M059J (cell line): ENCODE results near the gene KRTAP10-3. TPM values are rescaled to one million over a fixed set of nuclear protein-coding genes. Genes with fewer than 3 reads are reported as not detected.

ENCODE experiments used
- DNase-seq: peaks from one replicate; pipeline ENCODE4 v3.0.0-alpha.2; 2012; ENCODE audit warnings: low read depth
- total RNA-seq: library from RNA; depleted of rRNA; stranded (reverse); fragments of >200 nt; shearing (Covaris generic); gene quantifications from 2 replicates; pipeline ENCODE4 v1.2.3, GENCODE V29; 2014

The KRTAP10-3 gene
- total RNA-seq, 1 experiment from 2014 or later, result not detected

- no peak for DNase-seq
These were observed 8.9 kb downstream of the KRTAP10-3 start for GRCh38 chr21:44549525-44550211.

GRCh38 chr21:44548922-44549321 is 9.7 kb downstream of the KRTAP10-3 start:
- DNase-seq, result no peak

- DNase-seq, result no peak
These were observed 10.2 kb downstream of the KRTAP10-3 start for GRCh38 chr21:44548381-44548780.

GRCh38 chr21:44547656-44548331 is 10.8 kb downstream of the KRTAP10-3 start:
- no peak for DNase-seq

GRCh38 chr21:44544566-44544965 is 14.0 kb downstream of the KRTAP10-3 start:
- no peak for DNase-seq

- DNase-seq, result no peak
These were observed 15.9 kb downstream of the KRTAP10-3 start for GRCh38 chr21:44542716-44543115.

GRCh38 chr21:44540741-44541288 is 17.8 kb downstream of the KRTAP10-3 start:
- DNase-seq, result no peak

- no peak for DNase-seq
These were observed 18.5 kb downstream of the KRTAP10-3 start, which contains the start of gene KRTAP10-1 for GRCh38 chr21:44539991-44540666. Gene KRTAP10-1 (minus strand): TSS chr21:44540195. CDS start chr21:44540150, 45 bp downstream.

GRCh38 chr21:44539046-44539445 is 19.5 kb downstream of the KRTAP10-3 start:
- DNase-seq, result no peak

GRCh38 chr21:44537930-44538911 is 20.4 kb downstream of the KRTAP10-3 start:
- no peak for DNase-seq

GRCh38 chr21:44535963-44536362 is 22.6 kb downstream of the KRTAP10-3 start:
- no peak for DNase-seq

GRCh38 chr21:44534688-44535087 is 23.9 kb downstream of the KRTAP10-3 start:
- DNase-seq, result no peak

GRCh38 chr21:44533891-44534627 is 24.5 kb downstream of the KRTAP10-3 start:
- no peak for DNase-seq

GRCh38 chr21:44533121-44533890 is 25.3 kb downstream of the KRTAP10-3 start:
- no peak for DNase-seq

GRCh38 chr21:44532712-44533111 is 25.9 kb downstream of the KRTAP10-3 start:
- DNase-seq, result no peak

- DNase-seq, result no peak
These were observed 26.7 kb downstream of the KRTAP10-3 start for GRCh38 chr21:44531606-44532564.

- DNase-seq, result no peak
These were observed 27.5 kb downstream of the KRTAP10-3 start for GRCh38 chr21:44530903-44531605.
